Measurements from ENCODE around the gene PHGDH.

PHGDH gene

DNA sequence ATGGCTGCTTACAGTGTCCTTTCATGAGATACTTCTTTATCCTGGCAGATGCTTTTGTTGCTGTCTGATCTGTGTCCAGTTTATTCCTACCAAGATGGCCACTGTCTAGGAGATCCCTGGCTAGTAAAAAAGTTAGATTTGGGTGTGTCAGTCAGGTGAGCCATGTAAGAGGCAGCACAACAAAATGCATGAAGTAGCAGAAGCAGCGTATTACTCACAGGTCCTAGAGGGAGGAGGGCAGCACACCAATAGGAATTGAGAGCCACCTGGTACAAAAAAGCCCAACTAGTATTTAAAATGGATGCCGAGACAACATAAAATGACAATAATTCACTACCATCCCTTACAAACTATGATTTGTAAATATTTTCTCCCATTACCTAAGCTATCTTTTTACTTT is 40.8 kb upstream of the PHGDH start:
- Histone ChIP-seq H4K91ac (ENCODE audit: low read length) (no peak overlapping the region), H2BK12ac (ENCODE audit: low read length in 2 of 2) (no peak overlapping the region), H2BK15ac (ENCODE audit: low read depth, poor library complexity, severe bottlenecking) (no peak overlapping the region), H2AFZ (ENCODE audit: low read depth, low read length) (no peak overlapping the region), H3K18ac (ENCODE audit: low read depth in 1 of 2, low read length in 2 of 2) (no peak overlapping the region), H3K4me1 (ENCODE audit: control insufficient read depth, insufficient read depth, low read depth, low read length) (no peaks in the 10 kb centered on the region), H3K36me3 (ENCODE audit: control insufficient read depth in 1 of 2, insufficient read depth in 2 of 2, low read depth in 1 of 2, low read length in 2 of 2) (no peaks in the 10 kb centered on the region), H3K79me1 (replicated peaks; ENCODE audit: low read length, poor library complexity, severe bottlenecking) (no peaks in the 10 kb centered on the region), H3K9ac (ENCODE audit: low read length) (no peak overlapping the region), H2BK120ac (ENCODE audit: low read depth, low read length) (no peak overlapping the region), H3K27ac (ENCODE audit: low read length, poor library complexity, severe bottlenecking) (no peak overlapping the region), H3K14ac (ENCODE audit: low read length in 2 of 2) (no peak overlapping the region), H2BK5ac (ENCODE audit: low read depth, low read length, poor library complexity, severe bottlenecking) (no peak overlapping the region), H2AK5ac (ENCODE audit: low read length, severe bottlenecking) (no peak overlapping the region), H3K4me2 (ENCODE audit: low read length, poor library complexity, severe bottlenecking) (no peak overlapping the region), H3K4me3 (ENCODE audit: insufficient read depth in 1 of 2, low read depth in 1 of 2, low read length in 2 of 2) (no peak overlapping the region), H3K4ac (ENCODE audit: low read depth in 1 of 2, low read length in 2 of 2) (no peak overlapping the region), H4K8ac (ENCODE audit: low read length) (no peak overlapping the region), H3K23ac (ENCODE audit: low read length in 2 of 2) (no peak overlapping the region), H3K9me3 (ENCODE audit: control insufficient read depth, low read length) (no peaks in the 10 kb centered on the region), H3K27me3 (ENCODE audit: control insufficient read depth in 1 of 2, insufficient read depth in 1 of 2, low read length in 2 of 2) (peaks cover 0 to 2% of the 10 kb centered on the region in 2 experiments)
- no peak for DNase-seq
- WGBS, result 98% methylated on average over 2 of the region's 2 CpGs

DNA sequence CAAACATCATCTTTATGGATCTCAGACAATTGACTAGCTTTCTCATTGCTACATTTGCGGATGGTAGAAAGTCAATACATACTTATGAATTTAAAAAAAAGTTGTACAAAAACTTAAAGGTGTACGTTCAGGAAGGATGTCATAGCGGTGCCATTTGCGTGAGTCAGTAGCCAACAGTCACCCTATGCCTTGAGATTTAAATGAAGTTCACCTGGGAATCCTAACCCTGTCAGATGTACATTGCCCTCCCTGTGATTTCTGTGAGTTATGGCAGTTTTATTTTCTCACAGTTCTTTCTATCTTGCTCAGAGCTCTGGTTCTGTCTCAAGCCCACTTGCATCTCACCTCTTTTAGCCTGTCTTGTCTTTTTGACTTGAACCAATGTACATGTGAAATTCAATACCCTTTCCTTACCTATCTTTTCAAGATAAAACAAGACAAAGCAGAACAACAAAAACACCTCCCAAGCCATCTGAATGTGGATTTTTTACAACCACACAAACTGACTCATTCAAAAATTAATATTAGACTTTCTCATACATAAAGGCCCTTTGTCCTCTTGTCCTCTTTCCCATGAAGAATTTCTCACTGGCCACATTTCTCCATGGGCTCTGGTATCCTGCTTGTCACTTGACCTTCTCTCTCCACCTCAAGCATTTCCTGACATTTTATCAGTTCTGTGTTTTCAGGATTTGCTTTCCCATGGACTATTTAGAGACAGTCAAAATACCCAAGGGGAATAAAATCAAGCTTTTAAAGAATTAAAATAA is 38.4 kb upstream of the PHGDH start:
- peak overlapping the region; percentile 39 for H3K9ac ChIP-seq (ENCODE audit: low read length)
- no peak overlapping the region for H2BK5ac ChIP-seq (ENCODE audit: low read depth, low read length, poor library complexity, severe bottlenecking)
- no peak overlapping the region for H3K18ac ChIP-seq (ENCODE audit: low read depth in 1 of 2, low read length in 2 of 2)
- no peak for DNase-seq
- no peak overlapping the region for H2BK15ac ChIP-seq (ENCODE audit: low read depth, poor library complexity, severe bottlenecking)
- no peaks in the 10 kb centered on the region for H3K79me1 ChIP-seq (replicated peaks; ENCODE audit: low read length, poor library complexity, severe bottlenecking)
- H3K23ac ChIP-seq (ENCODE audit: low read length in 2 of 2), result no peak overlapping the region
- no peaks in the 10 kb centered on the region for H3K36me3 ChIP-seq (ENCODE audit: control insufficient read depth in 1 of 2, insufficient read depth in 2 of 2, low read depth in 1 of 2, low read length in 2 of 2)
- no peak overlapping the region for H3K4ac ChIP-seq (ENCODE audit: low read depth in 1 of 2, low read length in 2 of 2)
- no peak overlapping the region for H2BK12ac ChIP-seq (ENCODE audit: low read length in 2 of 2)
- H3K4me2 ChIP-seq (ENCODE audit: low read length, poor library complexity, severe bottlenecking), result no peak overlapping the region
- H3K9me3 ChIP-seq (ENCODE audit: control insufficient read depth, low read length), result no peaks in the 10 kb centered on the region
- H2AFZ ChIP-seq (ENCODE audit: low read depth, low read length), result no peak overlapping the region
- 96% methylated on average over 4 of the region's 4 CpGs for WGBS
- H3K27ac ChIP-seq (ENCODE audit: low read length, poor library complexity, severe bottlenecking), result peak overlapping the region; percentile 27
- H3K4me3 ChIP-seq (ENCODE audit: insufficient read depth in 1 of 2, low read depth in 1 of 2, low read length in 2 of 2), result peak overlapping the region in 1 of 2 experiments; percentile 42
- no peak overlapping the region for H3K14ac ChIP-seq (ENCODE audit: low read length in 2 of 2)
- H4K8ac ChIP-seq (ENCODE audit: low read length), result no peak overlapping the region
- no peaks in the 10 kb centered on the region for H3K4me1 ChIP-seq (ENCODE audit: control insufficient read depth, insufficient read depth, low read depth, low read length)
- H2BK120ac ChIP-seq (ENCODE audit: low read depth, low read length), result no peak overlapping the region
- H3K27me3 ChIP-seq (ENCODE audit: control insufficient read depth in 1 of 2, insufficient read depth in 1 of 2, low read length in 2 of 2), result peaks cover 0 to 5% of the 10 kb centered on the region in 2 experiments
- H4K91ac ChIP-seq (ENCODE audit: low read length), result no peak overlapping the region
- no peak overlapping the region for H2AK5ac ChIP-seq (ENCODE audit: low read length, severe bottlenecking)

DNA sequence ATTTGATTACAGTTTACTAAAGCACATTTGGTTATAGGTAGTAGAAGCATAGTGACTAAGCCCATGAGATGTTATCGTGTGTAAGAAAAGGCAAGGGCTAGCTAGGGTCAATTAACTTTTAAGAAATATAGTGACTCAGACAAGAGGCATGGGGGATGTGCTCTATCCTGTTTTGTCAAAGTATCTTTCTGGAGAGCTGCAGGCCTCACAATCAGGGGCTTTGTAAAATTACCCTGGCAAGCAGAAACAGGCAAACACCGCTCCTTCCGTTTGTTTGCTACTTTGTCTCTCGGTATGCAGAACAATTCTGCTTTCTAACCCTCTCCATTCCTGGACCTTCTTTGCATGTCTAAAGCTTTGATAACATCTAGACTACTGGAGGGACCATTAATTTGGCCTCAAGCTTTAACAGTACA is 37.6 kb upstream of the PHGDH start:
- H3K4me2 ChIP-seq (ENCODE audit: low read length, poor library complexity, severe bottlenecking), result no peak overlapping the region
- no peak overlapping the region for H3K23ac ChIP-seq (ENCODE audit: low read length in 2 of 2)
- no peak overlapping the region for H3K14ac ChIP-seq (ENCODE audit: low read length in 2 of 2)
- no peak overlapping the region for H2BK12ac ChIP-seq (ENCODE audit: low read length in 2 of 2)
- H2BK5ac ChIP-seq (ENCODE audit: low read depth, low read length, poor library complexity, severe bottlenecking), result no peak overlapping the region
- H3K4ac ChIP-seq (ENCODE audit: low read depth in 1 of 2, low read length in 2 of 2), result no peak overlapping the region
- H3K27me3 ChIP-seq (ENCODE audit: control insufficient read depth in 1 of 2, insufficient read depth in 1 of 2, low read length in 2 of 2), result peaks cover 0 to 5% of the 10 kb centered on the region in 2 experiments
- H2AFZ ChIP-seq (ENCODE audit: low read depth, low read length), result no peak overlapping the region
- H3K4me1 ChIP-seq (ENCODE audit: control insufficient read depth, insufficient read depth, low read depth, low read length), result no peaks in the 10 kb centered on the region
- no peak overlapping the region for H3K18ac ChIP-seq (ENCODE audit: low read depth in 1 of 2, low read length in 2 of 2)
- no peak overlapping the region for H4K91ac ChIP-seq (ENCODE audit: low read length)
- WGBS, result 11% methylated on average over 4 of the region's 4 CpGs
- H2BK15ac ChIP-seq (ENCODE audit: low read depth, poor library complexity, severe bottlenecking), result no peak overlapping the region
- peak overlapping the region; percentile 28 for H3K27ac ChIP-seq (ENCODE audit: low read length, poor library complexity, severe bottlenecking)
- H3K4me3 ChIP-seq (ENCODE audit: insufficient read depth in 1 of 2, low read depth in 1 of 2, low read length in 2 of 2), result peak overlapping the region in 1 of 2 experiments; percentile 42
- no peaks in the 10 kb centered on the region for H3K9me3 ChIP-seq (ENCODE audit: control insufficient read depth, low read length)
- DNase-seq, result peak; percentile 44
- H3K9ac ChIP-seq (ENCODE audit: low read length), result peak overlapping the region; percentile 61
- H4K8ac ChIP-seq (ENCODE audit: low read length), result no peak overlapping the region
- no peak overlapping the region for H2BK120ac ChIP-seq (ENCODE audit: low read depth, low read length)
- no peaks in the 10 kb centered on the region for H3K79me1 ChIP-seq (replicated peaks; ENCODE audit: low read length, poor library complexity, severe bottlenecking)
- no peak overlapping the region for H2AK5ac ChIP-seq (ENCODE audit: low read length, severe bottlenecking)
- H3K36me3 ChIP-seq (ENCODE audit: control insufficient read depth in 1 of 2, insufficient read depth in 2 of 2, low read depth in 1 of 2, low read length in 2 of 2), result no peaks in the 10 kb centered on the region

GRCh38 chr1:119674835-119675289 is 36.9 kb upstream of the PHGDH start:
- Histone ChIP-seq H3K4me1 (ENCODE audit: control insufficient read depth, insufficient read depth, low read depth, low read length) (no peaks in the 10 kb centered on the region), H3K4ac (ENCODE audit: low read depth in 1 of 2, low read length in 2 of 2) (no peak overlapping the region), H2BK12ac (ENCODE audit: low read length in 2 of 2) (no peak overlapping the region), H3K18ac (ENCODE audit: low read depth in 1 of 2, low read length in 2 of 2) (no peak overlapping the region), H3K27ac (ENCODE audit: low read length, poor library complexity, severe bottlenecking) (no peak overlapping the region), H2BK120ac (ENCODE audit: low read depth, low read length) (no peak overlapping the region), H3K27me3 (ENCODE audit: control insufficient read depth in 1 of 2, insufficient read depth in 1 of 2, low read length in 2 of 2) (peaks cover 0 to 9% of the 10 kb centered on the region in 2 experiments), H3K14ac (ENCODE audit: low read length in 2 of 2) (no peak overlapping the region), H3K79me1 (replicated peaks; ENCODE audit: low read length, poor library complexity, severe bottlenecking) (no peaks in the 10 kb centered on the region), H4K8ac (ENCODE audit: low read length) (no peak overlapping the region), H3K9me3 (ENCODE audit: control insufficient read depth, low read length) (no peaks in the 10 kb centered on the region), H3K4me3 (ENCODE audit: insufficient read depth in 1 of 2, low read depth in 1 of 2, low read length in 2 of 2) (peak overlapping the region in 1 of 2 experiments; percentile 77), H3K36me3 (ENCODE audit: control insufficient read depth in 1 of 2, insufficient read depth in 2 of 2, low read depth in 1 of 2, low read length in 2 of 2) (no peaks in the 10 kb centered on the region), H3K4me2 (ENCODE audit: low read length, poor library complexity, severe bottlenecking) (no peak overlapping the region), H3K9ac (ENCODE audit: low read length) (peak overlapping the region; percentile 83), H3K23ac (ENCODE audit: low read length in 2 of 2) (no peak overlapping the region), H2BK15ac (ENCODE audit: low read depth, poor library complexity, severe bottlenecking) (no peak overlapping the region), H2AFZ (ENCODE audit: low read depth, low read length) (no peak overlapping the region), H2AK5ac (ENCODE audit: low read length, severe bottlenecking) (no peak overlapping the region), H4K91ac (ENCODE audit: low read length) (no peak overlapping the region), H2BK5ac (ENCODE audit: low read depth, low read length, poor library complexity, severe bottlenecking) (no peak overlapping the region)
- WGBS, result 90% methylated on average over 1 of the region's 6 CpGs
- DNase-seq, result no peak
